HEK293T (cell line): ENCODE results near the gene SLC44A5.

Experiments
- CTBP1 ChIP-seq: fragments of 450-650 bp; IDR thresholded peaks from 2 replicates; pipeline ENCODE4 v1.6.1; 2016; ENCODE audit warnings: borderline replicate concordance
- ELF4 ChIP-seq: fragments of 450-650 bp; IDR thresholded peaks from 2 replicates; pipeline ENCODE4 v1.6.1; 2017; ENCODE audit warnings: antibody characterized with exemption
- FOXA1 ChIP-seq: fragments of 450-650 bp; IDR thresholded peaks from 2 replicates; pipeline ENCODE4 v1.6.1; 2016; ENCODE audit warnings: mild to moderate bottlenecking
- FOXK2 ChIP-seq: fragments of 450-650 bp; IDR thresholded peaks from 2 replicates; pipeline ENCODE4 v1.6.1; 2016; ENCODE audit warnings: mild to moderate bottlenecking
- FOXM1 ChIP-seq: fragments of 450-650 bp; IDR thresholded peaks from 2 replicates; pipeline ENCODE4 v1.6.1; 2017; ENCODE audit warnings: mild to moderate bottlenecking, borderline replicate concordance
- L3MBTL2 ChIP-seq: fragments of 450-650 bp; conservative IDR thresholded peaks from 2 replicates; pipeline ENCODE4 v1.6.1; 2016; ENCODE audit warnings: mild to moderate bottlenecking
- NFRKB ChIP-seq: fragments of 450-650 bp; IDR thresholded peaks from 2 replicates; pipeline ENCODE4 v1.6.1; 2016; ENCODE audit warnings: mild to moderate bottlenecking, moderate library complexity
- SP1 ChIP-seq: fragments of 450-650 bp; IDR thresholded peaks from 2 replicates; pipeline ENCODE4 v1.6.1; 2017
- SUZ12 ChIP-seq: fragments of 450-650 bp; IDR thresholded peaks from 2 replicates; pipeline ENCODE4 v1.6.1; 2016; ENCODE audit warnings: mild to moderate bottlenecking
- TARDBP ChIP-seq: fragments of 450-650 bp; IDR thresholded peaks from 2 replicates; pipeline ENCODE4 v1.6.1; 2016
- ZNF384 ChIP-seq: fragments of 450-650 bp; IDR thresholded peaks from 2 replicates; pipeline ENCODE4 v1.6.1; 2016

DNA sequence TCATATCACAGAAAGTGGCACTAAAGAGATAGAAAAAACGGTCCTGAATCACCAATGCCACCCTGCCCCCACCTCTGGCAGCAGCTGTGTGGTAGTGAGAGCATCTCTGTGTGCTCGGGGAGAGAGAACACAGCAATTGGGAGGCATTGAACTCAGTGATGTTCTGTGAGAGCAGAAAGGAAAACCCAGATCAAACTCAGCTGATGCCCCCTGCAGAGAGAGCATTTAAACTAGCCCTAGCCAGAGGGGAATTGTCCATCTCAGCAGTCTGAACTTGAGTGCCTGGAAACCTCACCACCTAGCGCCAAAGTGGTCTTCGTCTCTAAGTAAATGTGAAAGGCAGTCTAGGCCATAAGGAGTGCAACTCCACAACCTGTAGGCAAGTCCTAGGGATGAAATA is 21.3 kb downstream of the SLC44A5 start:
- TF ChIP-seq NFRKB (no peak), ELF4 (no peak), CTBP1 (no peak), FOXM1 (no peak), L3MBTL2 (no peak), ZNF384 (no peak), TARDBP (no peak), FOXK2 (no peak), SP1 (no peak), SUZ12 (no peak), FOXA1 (no peak)
